HG02885 (cell line): ENCODE results near the gene TUG1.

Source experiments
- ATAC-seq: cut with Tn5 transposase; IDR thresholded peaks from one replicate; pipeline ENCODE4 v1.9.1; 2021; ENCODE audit warnings: mild to moderate bottlenecking; ENCODE audit not compliant: unreplicated experiment, poor library complexity

The TUG1 gene

GRCh38 chr22:30968924-30969531 lies at the start of gene TUG1:
Gene TUG1, plus strand, starts transcription at chr22:30969265.
- ATAC-seq, result peak; percentile 90

- no peak for ATAC-seq
Observed at GRCh38 chr22:30919973-30920372, 49.1 kb upstream of the TUG1 start.

GRCh38 chr22:30920407-30920806 lies 48.7 kb upstream of the TUG1 start:
- ATAC-seq, result no peak

- ATAC-seq, result no peak
Observed at GRCh38 chr22:30921108-30921507, 48.0 kb upstream of the TUG1 start.

- ATAC-seq, result no peak
Observed at GRCh38 chr22:30922151-30922611, 46.9 kb upstream of the TUG1 start.

- ATAC-seq, result no peak
Observed at GRCh38 chr22:30923168-30923900, 45.7 kb upstream of the TUG1 start.

- ATAC-seq, result no peak
Observed at GRCh38 chr22:30925667-30926066, 43.4 kb upstream of the TUG1 start.

GRCh38 chr22:30926706-30927105 lies 42.4 kb upstream of the TUG1 start:
- no peak for ATAC-seq

GRCh38 chr22:30927806-30928205 lies 41.3 kb upstream of the TUG1 start:
- no peak for ATAC-seq

GRCh38 chr22:30928401-30928800 lies 40.7 kb upstream of the TUG1 start:
- no peak for ATAC-seq

GRCh38 chr22:30930228-30930627 lies 38.8 kb upstream of the TUG1 start:
- no peak for ATAC-seq

- ATAC-seq, result no peak
Observed at GRCh38 chr22:30931541-30932300, 37.3 kb upstream of the TUG1 start.

- ATAC-seq, result no peak
Observed at GRCh38 chr22:30932661-30933060, 36.4 kb upstream of the TUG1 start.

GRCh38 chr22:30933457-30933856 lies 35.6 kb upstream of the TUG1 start:
- ATAC-seq, result no peak

GRCh38 chr22:30934053-30934452 lies 35.0 kb upstream of the TUG1 start:
- ATAC-seq, result no peak

GRCh38 chr22:30940685-30941362 lies 28.2 kb upstream of the TUG1 start:
- no peak for ATAC-seq

- no peak for ATAC-seq
Observed at GRCh38 chr22:30941363-30941740, 27.7 kb upstream of the TUG1 start.

GRCh38 chr22:30943368-30943767 lies 25.7 kb upstream of the TUG1 start:
- no peak for ATAC-seq

- no peak for ATAC-seq
Observed at GRCh38 chr22:30944986-30945385, 24.1 kb upstream of the TUG1 start.

GRCh38 chr22:30945653-30946052 lies 23.4 kb upstream of the TUG1 start:
- ATAC-seq, result no peak

- no peak for ATAC-seq
Observed at GRCh38 chr22:30946354-30946753, 22.7 kb upstream of the TUG1 start.
